Memory B cell (primary cell): ENCODE results near the gene ADD3.
A peak's percentile ranks its signal among the peaks of the same experiment; 100 is the strongest.
"Not testable (repeated sequence)": the region's sequence is repeated elsewhere in the genome, so short reads cannot be mapped to it uniquely, and the experiment has no call there.

Experiments used
- ATAC-seq: fragments of 150-1000 bp; cut with Tn5 transposase; 2 replicates; pipeline ENCODE4 v1.10.0; 2021; ENCODE audit warnings: low read depth, mild to moderate bottlenecking, moderate library complexity
- DNase-seq, 2 donors: peaks; one replicate each; pipeline ENCODE4 v3.0.0; 2022; ENCODE audit warnings: low spot score in 2 of 2
- H3K27ac Mint-ChIP-seq: one replicate; pipeline ENCODE4 v1.8.0; 2022; ENCODE audit warnings: mild to moderate bottlenecking, moderate library complexity, mixed read lengths
- H3K27me3 Mint-ChIP-seq: one replicate; pipeline ENCODE4 v1.8.0; 2022; ENCODE audit warnings: mixed read lengths
- H3K36me3 Mint-ChIP-seq: one replicate; pipeline ENCODE4 v1.8.0; 2022; ENCODE audit warnings: mild to moderate bottlenecking, mixed read lengths
- H3K4me1 Mint-ChIP-seq: one replicate; pipeline ENCODE4 v1.8.0; 2022; ENCODE audit warnings: mixed read lengths
- H3K4me3 Mint-ChIP-seq: one replicate; pipeline ENCODE4 v1.8.0; 2022; ENCODE audit warnings: mild to moderate bottlenecking, moderate library complexity, mixed read lengths
- H3K9me3 Mint-ChIP-seq: one replicate; pipeline ENCODE4 v1.8.0; 2022; ENCODE audit warnings: mixed read lengths

The ADD3 gene

GRCh38 chr10:110042891-110043290 lies 35.1 kb downstream of the ADD3 start:
- no peaks in the 10 kb centered on the region for H3K27me3 Mint-ChIP-seq
- no peak for DNase-seq
- no peak overlapping the region for H3K4me3 Mint-ChIP-seq
- no peaks in the 10 kb centered on the region for H3K9me3 Mint-ChIP-seq
- peaks cover 25% of the 10 kb centered on the region for H3K4me1 Mint-ChIP-seq
- no peak for ATAC-seq
- H3K36me3 Mint-ChIP-seq: peaks cover 5% of the 10 kb centered on the region
- H3K27ac Mint-ChIP-seq: no peak overlapping the region

- peaks cover 17% of the 10 kb centered on the region for H3K36me3 Mint-ChIP-seq
- ATAC-seq (no peak), DNase-seq (no peak)
- H3K4me1 Mint-ChIP-seq: peaks cover 24% of the 10 kb centered on the region
- H3K27me3 Mint-ChIP-seq: no peaks in the 10 kb centered on the region
- no peak overlapping the region for H3K27ac Mint-ChIP-seq
- H3K4me3 Mint-ChIP-seq: no peak overlapping the region
- H3K9me3 Mint-ChIP-seq: peaks cover 7% of the 10 kb centered on the region
Measured at GRCh38 chr10:110044681-110045080, 36.9 kb downstream of the ADD3 start.

GRCh38 chr10:110045772-110046171 lies 38.0 kb downstream of the ADD3 start:
- H3K4me3 Mint-ChIP-seq: no peak overlapping the region
- DNase-seq (no peak), ATAC-seq (no peak)
- H3K4me1 Mint-ChIP-seq: peaks cover 17% of the 10 kb centered on the region
- peaks cover 7% of the 10 kb centered on the region for H3K9me3 Mint-ChIP-seq
- peaks cover 21% of the 10 kb centered on the region for H3K36me3 Mint-ChIP-seq
- no peaks in the 10 kb centered on the region for H3K27me3 Mint-ChIP-seq
- H3K27ac Mint-ChIP-seq: no peak overlapping the region

GRCh38 chr10:110048145-110048544 lies 40.4 kb downstream of the ADD3 start:
- H3K4me3 Mint-ChIP-seq, H3K9me3 Mint-ChIP-seq, H3K27ac Mint-ChIP-seq, DNase-seq, ATAC-seq, H3K27me3 Mint-ChIP-seq: not testable (repeated sequence)
- H3K36me3 Mint-ChIP-seq: peaks cover 22% of the 10 kb centered on the region
- peaks cover 25% of the 10 kb centered on the region for H3K4me1 Mint-ChIP-seq

GRCh38 chr10:110048781-110049180 lies 41.0 kb downstream of the ADD3 start:
- Mint-ChIP-seq H3K9me3 (peaks cover 7% of the 10 kb centered on the region), H3K4me3 (no peak overlapping the region), H3K27me3 (no peaks in the 10 kb centered on the region), H3K4me1 (peaks cover 25% of the 10 kb centered on the region), H3K27ac (no peak overlapping the region), H3K36me3 (peaks cover 22% of the 10 kb centered on the region)
- no peak for ATAC-seq
- DNase-seq: no peak

GRCh38 chr10:110049889-110050591 lies 42.3 kb downstream of the ADD3 start:
- not testable (repeated sequence) for H3K27ac Mint-ChIP-seq, DNase-seq, ATAC-seq, H3K4me3 Mint-ChIP-seq, H3K27me3 Mint-ChIP-seq, H3K9me3 Mint-ChIP-seq
- H3K36me3 Mint-ChIP-seq: peaks cover 22% of the 10 kb centered on the region
- peaks cover 25% of the 10 kb centered on the region for H3K4me1 Mint-ChIP-seq

- Mint-ChIP-seq H3K36me3 (peaks cover 22% of the 10 kb centered on the region), H3K27me3 (no peaks in the 10 kb centered on the region), H3K4me3 (no peak overlapping the region), H3K27ac (no peak overlapping the region), H3K4me1 (peaks cover 28% of the 10 kb centered on the region), H3K9me3 (peaks cover 7% of the 10 kb centered on the region)
- ATAC-seq: no peak
- no peak for DNase-seq
Measured at GRCh38 chr10:110051487-110051886, 43.7 kb downstream of the ADD3 start.

- ATAC-seq (no peak), DNase-seq (no peak)
- no peaks in the 10 kb centered on the region for H3K27me3 Mint-ChIP-seq
- peaks cover 35% of the 10 kb centered on the region for H3K4me1 Mint-ChIP-seq
- H3K36me3 Mint-ChIP-seq: peaks cover 20% of the 10 kb centered on the region
- H3K27ac Mint-ChIP-seq: peak overlapping the region; percentile 76
- no peak overlapping the region for H3K4me3 Mint-ChIP-seq
- H3K9me3 Mint-ChIP-seq: peaks cover 7% of the 10 kb centered on the region
Measured at GRCh38 chr10:110052916-110053315, 45.1 kb downstream of the ADD3 start.

- Mint-ChIP-seq H3K27ac (no peak overlapping the region), H3K27me3 (no peaks in the 10 kb centered on the region), H3K9me3 (no peaks in the 10 kb centered on the region), H3K4me3 (no peak overlapping the region), H3K4me1 (peaks cover 50% of the 10 kb centered on the region), H3K36me3 (no peaks in the 10 kb centered on the region)
- no peak for DNase-seq
- no peak for ATAC-seq
Measured at GRCh38 chr10:110056822-110057221, 49.0 kb downstream of the ADD3 start.

GRCh38 chr10:110057456-110057855 lies 49.7 kb downstream of the ADD3 start:
- H3K4me3 Mint-ChIP-seq: no peak overlapping the region
- no peaks in the 10 kb centered on the region for H3K36me3 Mint-ChIP-seq
- no peaks in the 10 kb centered on the region for H3K9me3 Mint-ChIP-seq
- peaks cover 49% of the 10 kb centered on the region for H3K4me1 Mint-ChIP-seq
- peak overlapping the region; percentile 84 for H3K27ac Mint-ChIP-seq
- ATAC-seq (no peak), DNase-seq (no peak)
- no peaks in the 10 kb centered on the region for H3K27me3 Mint-ChIP-seq

GRCh38 chr10:110058212-110058611 lies 50.4 kb downstream of the ADD3 start:
- Mint-ChIP-seq H3K36me3 (no peaks in the 10 kb centered on the region), H3K4me1 (peaks cover 45% of the 10 kb centered on the region), H3K27me3 (no peaks in the 10 kb centered on the region), H3K27ac (peak overlapping the region; percentile 84), H3K9me3 (no peaks in the 10 kb centered on the region), H3K4me3 (peak overlapping the region; percentile 72)
- DNase-seq (no peak), ATAC-seq (peak; percentile 52)

- H3K27ac Mint-ChIP-seq: peak overlapping the region; percentile 76
Measured at GRCh38 chr10:110059925-110060324, 52.1 kb downstream of the ADD3 start.

GRCh38 chr10:110061687-110062086 lies 53.9 kb downstream of the ADD3 start:
- ATAC-seq (no peak), DNase-seq (no peak)
- peaks cover 47% of the 10 kb centered on the region for H3K4me1 Mint-ChIP-seq
- H3K4me3 Mint-ChIP-seq: no peak overlapping the region
- H3K27ac Mint-ChIP-seq: no peak overlapping the region
- H3K27me3 Mint-ChIP-seq: no peaks in the 10 kb centered on the region
- H3K36me3 Mint-ChIP-seq: peaks cover 6% of the 10 kb centered on the region
- H3K9me3 Mint-ChIP-seq: peaks cover 1% of the 10 kb centered on the region

More at GRCh38 chr10:110059925-110060324, 52.1 kb downstream of the ADD3 start:
- H3K4me3 Mint-ChIP-seq: peak overlapping the region; percentile 43
- ATAC-seq (peak; percentile 67), DNase-seq (no peak)
- H3K4me1 Mint-ChIP-seq: peaks cover 45% of the 10 kb centered on the region
- H3K9me3 Mint-ChIP-seq: no peaks in the 10 kb centered on the region
- no peaks in the 10 kb centered on the region for H3K27me3 Mint-ChIP-seq
- H3K36me3 Mint-ChIP-seq: no peaks in the 10 kb centered on the region

GRCh38 chr10:110065269-110065668 lies 57.5 kb downstream of the ADD3 start:
- Mint-ChIP-seq H3K4me1 (peaks cover 44% of the 10 kb centered on the region), H3K27me3 (no peaks in the 10 kb centered on the region), H3K9me3 (peaks cover 1% of the 10 kb centered on the region), H3K4me3 (no peak overlapping the region), H3K36me3 (peaks cover 6% of the 10 kb centered on the region), H3K27ac (peak overlapping the region; percentile 87)
- ATAC-seq (no peak), DNase-seq (no peak)
